MCF 10A (cell line): Measurements from ENCODE around the gene CLEC16A. TPM values are rescaled to one million over a fixed set of nuclear protein-coding genes. Genes with fewer than 3 reads are reported as not detected.

ENCODE experiments used
- BruUV-seq: library from RNA; stranded (reverse); fragments of 400-500 nt; replicated peaks from 2 replicates; lab custom pipeline; 2021; lab: Mats Ljungman, UMichigan
- CTCF ChIA-PET: fragments of 300-600 bp; sonication (Branson Sonifier 250); formaldehyde crosslinking; extraction: SDS; loops from one replicate; lab custom pipeline; 2021; ENCODE audit warnings: antibody characterized with exemption, inconsistent platforms; lab: Yijun Ruan, JAX
- POLR2A ChIA-PET: fragments of 300-600, 350-650 bp; sonication (Branson Sonifier 250); formaldehyde crosslinking; extraction: SDS; loops from one replicate; lab custom pipeline; 2020; ENCODE audit warnings: antibody characterized with exemption, inconsistent platforms; lab: Yijun Ruan, JAX
- DNase-seq: peaks from one replicate; pipeline ENCODE4 v3.0.0-alpha.2; 2018; ENCODE audit not compliant: unreplicated experiment
- H3K27ac Mint-ChIP-seq: one replicate; pipeline ENCODE4 v1.8.0; 2022; ENCODE audit warnings: mild to moderate bottlenecking, low read depth, mixed read lengths; ENCODE audit not compliant: unreplicated experiment
- H3K27me3 Mint-ChIP-seq: one replicate; pipeline ENCODE4 v1.8.0; 2022; ENCODE audit warnings: mixed read lengths; ENCODE audit not compliant: insufficient read depth, unreplicated experiment
- H3K36me3 Mint-ChIP-seq: one replicate; pipeline ENCODE4 v1.8.0; 2022; ENCODE audit warnings: mild to moderate bottlenecking, moderate library complexity, mixed read lengths; ENCODE audit not compliant: insufficient read depth, unreplicated experiment
- H3K4me1 Mint-ChIP-seq: one replicate; pipeline ENCODE4 v1.8.0; 2022; ENCODE audit warnings: mixed read lengths; ENCODE audit not compliant: insufficient read depth, unreplicated experiment
- H3K4me3 Mint-ChIP-seq: one replicate; pipeline ENCODE4 v1.8.0; 2022; ENCODE audit warnings: mild to moderate bottlenecking, moderate library complexity, mixed read lengths; ENCODE audit not compliant: unreplicated experiment
- H3K9me3 Mint-ChIP-seq: one replicate; pipeline ENCODE4 v1.8.0; 2022; ENCODE audit warnings: mixed read lengths; ENCODE audit not compliant: unreplicated experiment
- CTCF ChIP-seq: fragments of 200-600 bp; IDR thresholded peaks from one replicate; pipeline ENCODE4 v1.8.0; 2022; ENCODE audit warnings: antibody characterized with exemption, mild to moderate bottlenecking; ENCODE audit not compliant: unreplicated experiment
- intact Hi-C: fragments of 100-400 bp; cut with micrococcal nuclease; formaldehyde crosslinking; loops from 2 replicates; pipeline ENCODE4 v1.14.1; 2022
- total RNA-seq: library from RNA; stranded (reverse); gene quantifications from 2 replicates; pipeline ENCODE4 v1.2.3, GENCODE V29; 2022

The CLEC16A gene
- total RNA-seq, 1 experiment from 2014 or later, result 32.4 TPM

DNA sequence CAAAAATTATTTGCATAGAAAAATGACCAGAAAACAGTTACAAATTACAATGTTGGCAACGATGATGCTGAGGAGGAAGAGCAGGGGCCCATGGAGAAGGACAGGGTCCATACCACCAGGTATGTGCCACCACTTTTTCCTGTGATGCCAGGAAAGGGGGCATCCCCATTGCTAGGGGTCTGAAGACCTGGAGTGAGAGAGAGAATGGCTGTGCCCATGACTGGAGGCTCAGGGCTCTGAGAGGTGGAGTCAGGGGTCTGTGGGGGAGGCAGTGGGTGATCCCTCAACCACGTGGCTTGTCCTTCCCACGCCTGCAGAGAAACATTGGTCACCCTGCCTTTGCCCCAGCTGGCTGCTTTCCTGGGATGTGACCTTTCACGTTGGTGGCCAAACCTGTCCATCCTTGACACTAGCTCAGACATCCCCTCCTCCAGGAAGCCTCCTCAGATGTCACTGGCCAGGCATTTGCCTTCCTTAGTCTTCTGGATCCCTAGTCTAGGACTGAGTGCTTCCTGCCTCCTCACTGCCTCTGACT is 260.2 kb downstream of the CLEC16A start:
- CTCF ChIA-PET, result interaction anchor here (0.6 to 0.7 kb wide), 2 partner anchors 10 to 12 kb away, joined by 3 to 4 read pairs; no protein-coding TSS in a partner anchor
- Mint-ChIP-seq H3K27me3 (no peaks in the 10 kb centered on the region), H3K9me3 (no peaks in the 10 kb centered on the region), H3K4me3 (no peak overlapping the region), H3K36me3 (no peaks in the 10 kb centered on the region), H3K27ac (no peak overlapping the region), H3K4me1 (peaks cover 26% of the 10 kb centered on the region)
- no peak for DNase-seq
- no TSS peak for BruUV-seq
- intact Hi-C loops, result loop anchor here (5.0 kb wide), 2 partner anchors 53 to 67 kb away; partner anchors contain the start of gene SOCS1
- POLR2A ChIA-PET, result no interaction called here
- no peak for TF ChIP-seq CTCF

- Mint-ChIP-seq H3K4me1 (peaks cover 26% of the 10 kb centered on the region), H3K36me3 (no peaks in the 10 kb centered on the region), H3K4me3 (no peak overlapping the region), H3K27me3 (no peaks in the 10 kb centered on the region), H3K9me3 (no peaks in the 10 kb centered on the region), H3K27ac (no peak overlapping the region)
- no peak for TF ChIP-seq CTCF
- DNase-seq, result no peak
- CTCF ChIA-PET, result interaction anchor here (0.6 to 1.0 kb wide), 3 partner anchors 13 to 233 kb away, joined by 3 read pairs; no protein-coding TSS in a partner anchor
- POLR2A ChIA-PET, result no interaction called here
- intact Hi-C loops, result no loop called here
- no TSS peak for BruUV-seq
These were observed 260.8 kb downstream of the CLEC16A start for GRCh38 chr16:11205065-11205699.

DNA sequence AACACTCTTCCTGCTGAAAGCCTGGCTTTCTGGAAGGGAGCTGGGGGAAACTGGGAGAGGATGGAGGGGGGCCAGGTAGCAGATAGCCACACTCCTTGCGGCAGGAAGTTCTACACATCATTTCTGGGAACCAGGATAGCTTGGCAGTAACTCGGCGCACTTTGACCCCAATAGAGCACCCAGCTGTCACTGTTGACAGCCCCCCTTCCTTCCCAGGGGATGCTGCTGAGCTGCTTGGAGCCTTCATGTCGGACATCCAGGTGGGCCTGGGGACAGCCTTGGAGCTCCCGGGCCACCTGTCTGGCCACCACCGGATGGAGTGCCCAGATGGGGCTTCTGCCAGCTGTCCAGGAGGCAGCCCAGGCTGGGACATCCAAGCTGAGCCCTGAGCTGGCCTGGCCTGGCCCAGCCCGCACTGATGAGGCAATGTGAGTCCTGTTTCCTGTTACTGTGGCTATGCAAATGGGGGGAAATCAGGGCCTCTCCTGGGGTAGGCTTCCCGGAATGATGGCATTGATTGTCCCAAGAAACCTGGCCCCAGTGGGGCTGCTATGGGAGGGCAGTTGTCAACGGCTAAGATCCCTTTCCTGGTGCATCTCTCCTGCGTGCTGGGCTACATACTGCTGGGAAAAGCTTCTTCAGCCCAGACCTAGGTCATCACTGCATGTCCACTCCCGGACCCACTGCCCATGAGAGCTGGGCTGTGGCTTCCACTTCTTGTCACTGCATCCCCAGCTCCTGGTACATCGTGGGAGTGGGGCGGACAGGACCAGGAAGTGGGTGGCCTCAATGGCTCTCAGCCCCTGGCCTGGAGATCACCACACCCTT is 261.6 kb downstream of the CLEC16A start:
- CTCF ChIA-PET, result interaction anchor here (0.6 to 1.0 kb wide), 2 partner anchors 73 to 234 kb away, joined by 3 read pairs; no protein-coding TSS in a partner anchor
- H3K27me3 Mint-ChIP-seq, result no peaks in the 10 kb centered on the region
- no peak for TF ChIP-seq CTCF
- no TSS peak for BruUV-seq
- peaks cover 23% of the 10 kb centered on the region for H3K4me1 Mint-ChIP-seq
- no peak overlapping the region for H3K27ac Mint-ChIP-seq
- no peaks in the 10 kb centered on the region for H3K36me3 Mint-ChIP-seq
- H3K9me3 Mint-ChIP-seq, result no peaks in the 10 kb centered on the region
- no peak overlapping the region for H3K4me3 Mint-ChIP-seq
- intact Hi-C loops, result no loop called here
- POLR2A ChIA-PET, result no interaction called here
- no peak for DNase-seq

DNA sequence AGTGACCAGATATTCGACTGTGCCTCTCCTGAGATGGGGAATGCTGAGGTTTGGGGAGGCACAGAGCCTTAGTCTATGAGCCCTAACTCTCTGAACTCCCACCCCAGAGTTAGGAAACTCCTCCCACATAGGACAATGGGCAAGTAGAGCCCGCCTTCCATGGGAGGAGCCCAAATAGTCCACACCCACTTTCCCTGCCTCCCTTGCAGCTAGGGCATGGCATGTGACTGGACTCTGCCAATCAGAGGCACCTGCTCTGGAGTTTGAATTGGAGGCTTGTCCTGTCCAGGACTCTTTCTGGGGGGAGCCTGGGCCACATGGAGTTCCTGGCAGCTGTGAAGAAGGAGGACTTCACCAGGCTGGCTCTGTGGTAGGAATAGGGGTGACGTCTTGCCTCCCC is 263.3 kb downstream of the CLEC16A start:
- intact Hi-C loops, result no loop called here
- H3K27me3 Mint-ChIP-seq, result no peaks in the 10 kb centered on the region
- ChIA-PET POLR2A (interaction anchor here (0.7 kb wide), 1 partner anchor 11 kb away, joined by 4 read pairs; no protein-coding TSS in a partner anchor), CTCF (interaction anchor here (0.9 kb wide), 1 partner anchor 228 kb away, joined by 3 read pairs; no protein-coding TSS in a partner anchor)
- peak overlapping the region; percentile 52 for H3K27ac Mint-ChIP-seq
- no peaks in the 10 kb centered on the region for H3K9me3 Mint-ChIP-seq
- no peak for DNase-seq
- H3K4me3 Mint-ChIP-seq, result no peak overlapping the region
- no peaks in the 10 kb centered on the region for H3K36me3 Mint-ChIP-seq
- BruUV-seq, result no TSS peak
- peaks cover 7% of the 10 kb centered on the region for H3K4me1 Mint-ChIP-seq
- no peak for TF ChIP-seq CTCF
